A673 (cell line): ENCODE measurements around the gene NAV1. TPM values are rescaled to one million over a fixed set of nuclear protein-coding genes. Genes with fewer than 3 reads are reported as not detected.

ENCODE experiments used
- BruUV-seq: library from RNA; stranded (reverse); fragments of 400-500 nt; replicated peaks from 2 replicates; lab custom pipeline; 2021; lab: Mats Ljungman, UMichigan
- CTCF ChIA-PET: fragments of 300-600 bp; sonication (Branson Sonifier 250); formaldehyde crosslinking; loops from one replicate; lab custom pipeline; 2022; ENCODE audit warnings: antibody characterized with exemption; lab: Charles Lee
- POLR2A ChIA-PET: fragments of 300-600 bp; sonication (Branson Sonifier 250); formaldehyde crosslinking; loops from one replicate; lab custom pipeline; 2022; ENCODE audit warnings: antibody characterized with exemption; ENCODE audit not compliant: low non-redundant PET; lab: Charles Lee
- DNase-seq: peaks from one replicate; pipeline ENCODE4 v3.0.0-alpha.2; 2015; ENCODE audit warnings: low spot score
- H3K27ac ChIP-seq: fragments of 200-600 bp; sonication (generic); 2 replicates; pipeline ENCODE4 v1.5.1; 2016; ENCODE audit warnings: mixed run types, low read depth, mild to moderate bottlenecking, mixed read lengths, antibody characterized with exemption, low read length; ENCODE audit not compliant: poor library complexity, severe bottlenecking
- H3K27me3 ChIP-seq: fragments of 200-600 bp; sonication (generic); replicated peaks from 2 replicates; pipeline ENCODE4 v1.6.1; 2017; ENCODE audit warnings: mixed run types, low read depth, mild to moderate bottlenecking, mixed read lengths, antibody characterized with exemption, low read length; ENCODE audit not compliant: insufficient read depth, poor library complexity
- H3K36me3 ChIP-seq: fragments of 200-600 bp; sonication (generic); 2 replicates; pipeline ENCODE4 v1.6.1; 2016; ENCODE audit warnings: mixed run types, mild to moderate bottlenecking, mixed read lengths, antibody characterized with exemption, low read length; ENCODE audit not compliant: insufficient read depth, poor library complexity, severe bottlenecking
- H3K4me1 ChIP-seq: fragments of 200-600 bp; sonication (generic); 2 replicates; pipeline ENCODE4 v1.6.1; 2017; ENCODE audit warnings: mixed run types, mild to moderate bottlenecking, mixed read lengths, antibody characterized with exemption, low read length; ENCODE audit not compliant: insufficient read depth, poor library complexity, severe bottlenecking
- H3K4me3 ChIP-seq: fragments of 200-600 bp; sonication (generic); 2 replicates; pipeline ENCODE4 v1.5.1; 2016; ENCODE audit warnings: low read depth, mixed run types, mild to moderate bottlenecking, mixed read lengths, low read length; ENCODE audit not compliant: poor library complexity, severe bottlenecking
- H3K9me3 ChIP-seq: fragments of 200-600 bp; sonication (generic); 2 replicates; pipeline ENCODE4 v1.6.1; 2016; ENCODE audit warnings: mixed run types, low read depth, mild to moderate bottlenecking, mixed read lengths, antibody characterized with exemption, low read length; ENCODE audit not compliant: poor library complexity, severe bottlenecking
- CTCF ChIP-seq: fragments of 300-800, 200-600 bp; sonication (generic); conservative IDR thresholded peaks from 2 replicates; pipeline ENCODE4 v1.5.1; 2017; ENCODE audit warnings: low read depth, mild to moderate bottlenecking, antibody characterized with exemption, low read length, moderate library complexity, mixed read lengths
- EZH2 ChIP-seq: fragments of 200-600 bp; sonication (generic); IDR thresholded peaks from 2 replicates; pipeline ENCODE4 v1.6.1; 2017; ENCODE audit warnings: borderline replicate concordance, low read depth, mild to moderate bottlenecking, mixed read lengths, antibody characterized with exemption, low read length; ENCODE audit not compliant: poor library complexity, severe bottlenecking
- intact Hi-C: fragments of 100-400 bp; cut with micrococcal nuclease; formaldehyde crosslinking; loops from one replicate; pipeline ENCODE4 v1.10.0; 2022; ENCODE audit not compliant: unreplicated experiment
- total RNA-seq: library from RNA; stranded (reverse); gene quantifications from 2 replicates; pipeline ENCODE4 v1.2.3, GENCODE V29; 2021

Gene NAV1
- total RNA-seq, 1 experiment from 2014 or later = 48.2 TPM

GRCh38 chr1:201551877-201552731 lies 13.2 kb downstream of the NAV1 start:
- DNase-seq = no peak
- POLR2A ChIA-PET = interaction anchor here (0.7 kb wide), 2 partner anchors 12 to 134 kb away, joined by 3 to 4 read pairs; no protein-coding TSS in a partner anchor
- no peaks in the 10 kb centered on the region for H3K9me3 ChIP-seq
- BruUV-seq = no TSS peak
- peaks cover 7% of the 10 kb centered on the region for H3K4me1 ChIP-seq
- CTCF ChIA-PET = interaction anchor here (0.9 kb wide), 1 partner anchor 12 kb away, joined by 3 read pairs; no protein-coding TSS in a partner anchor
- no peak for TF ChIP-seq EZH2
- TF ChIP-seq CTCF = no peak
- H3K27ac ChIP-seq = no peak overlapping the region
- no peaks in the 10 kb centered on the region for H3K36me3 ChIP-seq
- H3K27me3 ChIP-seq = no peaks in the 10 kb centered on the region
- intact Hi-C loops = no loop called here
- no peak overlapping the region for H3K4me3 ChIP-seq

GRCh38 chr1:201552941-201553351 lies 14.0 kb downstream of the NAV1 start:
- H3K4me3 ChIP-seq = no peak overlapping the region
- peaks cover 16% of the 10 kb centered on the region for H3K4me1 ChIP-seq
- no peak for TF ChIP-seq EZH2
- no peak for TF ChIP-seq CTCF
- BruUV-seq = no TSS peak
- CTCF ChIA-PET = no interaction called here
- POLR2A ChIA-PET = no interaction called here
- H3K27me3 ChIP-seq = no peaks in the 10 kb centered on the region
- no peaks in the 10 kb centered on the region for H3K36me3 ChIP-seq
- DNase-seq = no peak
- no peaks in the 10 kb centered on the region for H3K9me3 ChIP-seq
- no peak overlapping the region for H3K27ac ChIP-seq
- intact Hi-C loops = no loop called here

- H3K36me3 ChIP-seq = no peaks in the 10 kb centered on the region
- peak overlapping the region; percentile 1 for H3K27ac ChIP-seq
- CTCF ChIA-PET = no interaction called here
- intact Hi-C loops = no loop called here
- H3K9me3 ChIP-seq = no peaks in the 10 kb centered on the region
- H3K4me3 ChIP-seq = no peak overlapping the region
- no peak for TF ChIP-seq EZH2
- no TSS peak for BruUV-seq
- H3K4me1 ChIP-seq = peaks cover 17% of the 10 kb centered on the region
- H3K27me3 ChIP-seq = no peaks in the 10 kb centered on the region
- POLR2A ChIA-PET = no interaction called here
- DNase-seq = no peak
Measured at GRCh38 chr1:201553496-201554189, 14.7 kb downstream of the NAV1 start.
